ENCODE data around the gene PCDHB1.

DNA sequence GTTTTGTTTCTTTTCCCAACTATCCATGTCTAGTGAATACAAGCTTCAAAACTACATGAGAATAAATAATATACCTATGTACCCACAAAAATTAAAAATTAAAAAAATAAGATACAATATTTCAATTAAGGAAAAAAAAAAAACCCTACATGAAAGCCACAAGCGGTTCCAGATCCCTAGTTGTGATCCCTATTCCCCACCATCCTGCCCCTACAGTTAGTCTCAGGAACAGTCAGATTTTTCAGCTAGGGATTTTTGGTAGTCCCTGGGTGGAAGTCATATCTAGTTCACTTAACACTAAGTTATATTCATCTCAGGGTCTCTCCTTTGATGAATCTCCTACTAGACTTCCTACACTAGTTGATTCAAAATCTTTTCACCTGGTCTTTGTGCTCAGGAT, 18.5 kb upstream of the PCDHB1 start:
- TF ChIP-seq EZH2 (IDR thresholded peaks at IDR 0.05; ENCODE audit: insufficient read depth, poor library complexity, severe bottlenecking), result no peak
- no peak for TF ChIP-seq EZH2phosphoT487 (IDR thresholded peaks at IDR 0.05; ENCODE audit: insufficient read depth, low read depth)

Data from GM23248 (cell line).